Measurements from ENCODE around the gene CTDNEP1. TPM values are rescaled to one million over a fixed set of nuclear protein-coding genes. Genes with fewer than 3 reads are reported as not detected.
"Not testable (repeated sequence)": the region's sequence is repeated elsewhere in the genome, so short reads cannot be mapped to it uniquely, and the experiment has no call there.

The CTDNEP1 gene
- total and polyA plus RNA-seq, 2 donors (not counting 3 experiments of a cell fraction or from before 2014, with no cell fraction given): 130 to 143 TPM

DNA sequence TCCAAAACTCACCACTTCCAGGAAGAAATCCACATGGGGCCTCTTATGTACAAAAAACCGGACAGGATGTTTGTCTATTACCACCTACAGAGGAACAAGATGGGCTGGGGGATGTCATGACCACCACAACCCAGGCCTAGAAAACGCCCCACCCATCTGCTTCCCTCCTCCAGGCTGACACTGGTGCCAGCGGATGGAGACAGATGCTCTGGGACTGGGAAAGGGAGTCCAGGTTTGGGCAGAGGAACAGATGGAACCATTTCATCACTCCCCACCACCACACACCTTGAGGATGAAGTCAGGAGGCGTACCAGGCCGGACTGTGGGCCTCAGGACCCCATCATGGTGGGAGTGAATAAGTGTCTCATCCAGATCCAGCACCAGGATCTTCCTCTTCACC, 4.8 kb downstream of the CTDNEP1 start:
- H3K9me1 ChIP-seq (replicated peaks; ENCODE audit: control insufficient read depth, extremely low read depth, insufficient read depth, low read length): no peaks in the 10 kb centered on the region
- ChIA-PET POLR2A (no interaction called here), CTCF (no interaction called here)
- no peak overlapping the region for H2AFZ ChIP-seq (ENCODE audit: low read depth, low read length)
- dilution Hi-C loops (cut with MboI; ENCODE audit: extremely low pct_ligation_motif_present, low sequenced_read_pairs): no loop called here
- intact Hi-C loops (cut with micrococcal nuclease): no loop called here
- no peaks in the 10 kb centered on the region for H4K20me1 ChIP-seq (replicated peaks; ENCODE audit: control insufficient read depth, extremely low read depth, insufficient read depth, low read length)
- BruUV-seq (replicated peaks): no TSS peak
- no peaks in the 10 kb centered on the region for H3K27me3 ChIP-seq (ENCODE audit: control insufficient read depth in 2 of 2, insufficient read depth in 2 of 2, low read length in 2 of 2)
- H3K79me2 ChIP-seq (ENCODE audit: control insufficient read depth, insufficient read depth, low read length): peaks cover 54% of the 10 kb centered on the region
- TF ChIP-seq GATA2 (IDR thresholded peaks at IDR 0.05; ENCODE audit: insufficient read depth, insufficient read length, low read depth, low read length): no peak
- no peak for TF ChIP-seq MYC (IDR thresholded peaks at IDR 0.05; ENCODE audit: low read depth, low read length)
- no peak for TF ChIP-seq CTCF (IDR thresholded peaks at IDR 0.05; ENCODE audit: extremely low read depth in 1 of 2, insufficient read depth in 1 of 2, low read depth in 1 of 2, low read length in 2 of 2)
- TF ChIP-seq POLR2AphosphoS5 (IDR thresholded peaks at IDR 0.05; ENCODE audit: insufficient read depth, low read depth, low read length): no peak
- TF ChIP-seq JUN (IDR thresholded peaks at IDR 0.05; ENCODE audit: borderline replicate concordance, insufficient read depth, insufficient read length, low read depth): no peak
- TF ChIP-seq, protein P1, sequence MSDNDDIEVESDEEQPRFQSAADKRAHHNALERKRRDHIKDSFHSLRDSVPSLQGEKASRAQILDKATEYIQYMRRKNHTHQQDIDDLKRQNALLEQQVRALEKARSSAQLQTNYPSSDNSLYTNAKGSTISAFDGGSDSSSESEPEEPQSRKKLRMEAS (IDR thresholded peaks at IDR 0.05; ENCODE audit: insufficient read depth, insufficient read length): no peak
- no peak for TF ChIP-seq FOS (IDR thresholded peaks at IDR 0.05; ENCODE audit: borderline replicate concordance, insufficient read depth, low read length)
- no peak for TF ChIP-seq EZH2 (IDR thresholded peaks at IDR 0.05; ENCODE audit: borderline replicate concordance, low read depth, low read length, severe bottlenecking)
- peaks cover 4 to 16% of the 10 kb centered on the region in 2 experiments for H3K36me3 ChIP-seq (ENCODE audit: control insufficient read depth in 2 of 2, extremely low read depth in 1 of 2, insufficient read depth in 2 of 2, low read length in 2 of 2)
- H3K4me2 ChIP-seq (ENCODE audit: insufficient read depth, low read length): no peak overlapping the region
- H3K9me3 ChIP-seq (replicated peaks; ENCODE audit: control insufficient read depth, insufficient read depth, low read length): no peaks in the 10 kb centered on the region
- DNase-seq (ENCODE audit: low read depth, low spot score): no peak
- FAIRE-seq: no peak
- H3K9ac ChIP-seq (replicated peaks; ENCODE audit: extremely low read depth, insufficient read depth, low read length): no peak overlapping the region
- peaks cover 16% of the 10 kb centered on the region for H3K4me1 ChIP-seq (ENCODE audit: control insufficient read depth, extremely low read depth, insufficient read depth, low read length)
- no peak overlapping the region for H3K4me3 ChIP-seq (replicated peaks in 1 of 3; ENCODE audit: insufficient read depth in 1 of 3, low read depth in 1 of 3, low read length in 3 of 3)
- no peak overlapping the region for H3K27ac ChIP-seq (ENCODE audit: insufficient read depth, low read depth, low read length)

- H3K9me1 ChIP-seq (replicated peaks; ENCODE audit: control insufficient read depth, extremely low read depth, insufficient read depth, low read length); DNase-seq (ENCODE audit: low read depth, low spot score); BruUV-seq (replicated peaks); H3K9me3 ChIP-seq (replicated peaks; ENCODE audit: control insufficient read depth, insufficient read depth, low read length); H3K27me3 ChIP-seq (ENCODE audit: control insufficient read depth in 2 of 2, insufficient read depth in 2 of 2, low read length in 2 of 2); FAIRE-seq; H3K9ac ChIP-seq (replicated peaks; ENCODE audit: extremely low read depth, insufficient read depth, low read length); POLR2A ChIA-PET; H3K4me3 ChIP-seq (replicated peaks in 1 of 3; ENCODE audit: insufficient read depth in 1 of 3, low read depth in 1 of 3, low read length in 3 of 3); H4K20me1 ChIP-seq (replicated peaks; ENCODE audit: control insufficient read depth, extremely low read depth, insufficient read depth, low read length); H3K27ac ChIP-seq (ENCODE audit: insufficient read depth, low read depth, low read length); dilution Hi-C loops (cut with MboI; ENCODE audit: extremely low pct_ligation_motif_present, low sequenced_read_pairs); H2AFZ ChIP-seq (ENCODE audit: low read depth, low read length); H3K4me2 ChIP-seq (ENCODE audit: insufficient read depth, low read length): not testable (repeated sequence)
- Histone ChIP-seq H3K4me1 (ENCODE audit: control insufficient read depth, extremely low read depth, insufficient read depth, low read length) (peaks cover 23% of the 10 kb centered on the region), H3K36me3 (ENCODE audit: control insufficient read depth in 2 of 2, extremely low read depth in 1 of 2, insufficient read depth in 2 of 2, low read length in 2 of 2) (peaks cover 6 to 21% of the 10 kb centered on the region in 2 experiments), H3K79me2 (ENCODE audit: control insufficient read depth, insufficient read depth, low read length) (peaks cover 51% of the 10 kb centered on the region)
- CTCF ChIA-PET: interaction anchor here (0.8 to 2.8 kb wide), 2 partner anchors 23 to 53 kb away, joined by 3 to 16 read pairs; no protein-coding TSS in a partner anchor
- intact Hi-C loops (cut with micrococcal nuclease): loop anchor here (1.0 to 2.0 kb wide), 2 partner anchors 37 to 52 kb away; partner anchors contain the start of gene SLC2A4
These were observed 7.7 kb downstream of the CTDNEP1 start for GRCh38 chr17:7243838-7244237.

Data from endothelial cell of umbilical vein (primary cell).